Measurements from ENCODE around the gene CACNA1B.
"Not testable (repeated sequence)": the region's sequence is repeated elsewhere in the genome, so short reads cannot be mapped to it uniquely, and the experiment has no call there.

Gene CACNA1B

GRCh38 chr9:137866226-137867141 is 11.1 kb upstream of the CACNA1B start:
- DNase-seq, result no peak

- no peak for DNase-seq
Observed at GRCh38 chr9:137870432-137870831, 7.2 kb upstream of the CACNA1B start.

- DNase-seq, result no peak
Observed at GRCh38 chr9:137872296-137872695, 5.3 kb upstream of the CACNA1B start.

GRCh38 chr9:137873408-137873807 is 4.2 kb upstream of the CACNA1B start:
- no peak for DNase-seq

- DNase-seq, result no peak
Observed at GRCh38 chr9:137873858-137874362, 3.7 kb upstream of the CACNA1B start.

- no peak for DNase-seq
Observed at GRCh38 chr9:137875354-137875753, 2.2 kb upstream of the CACNA1B start.

GRCh38 chr9:137875846-137876245 is 1.7 kb upstream of the CACNA1B start:
- no peak for DNase-seq

GRCh38 chr9:137876269-137876668 is 1.3 kb upstream of the CACNA1B start:
- no peak for DNase-seq

GRCh38 chr9:137876781-137877386 is 698 bp upstream of the CACNA1B start:
- no peak for DNase-seq

GRCh38 chr9:137878146-137878941 is 762 bp downstream of the CACNA1B start:
- peak in 1 of 2 experiments; percentile 31 for DNase-seq

GRCh38 chr9:137879052-137879451 is 1.5 kb downstream of the CACNA1B start:
- no peak for DNase-seq

- DNase-seq, result no peak
Observed at GRCh38 chr9:137879566-137880150, 2.1 kb downstream of the CACNA1B start.

GRCh38 chr9:137880160-137880975 is 2.8 kb downstream of the CACNA1B start:
- DNase-seq, result no peak

GRCh38 chr9:137880976-137881530 is 3.5 kb downstream of the CACNA1B start:
- DNase-seq, result no peak

- no peak for DNase-seq
Observed at GRCh38 chr9:137881591-137882505, 4.3 kb downstream of the CACNA1B start.

- no peak for DNase-seq
Observed at GRCh38 chr9:137882506-137882821, 4.9 kb downstream of the CACNA1B start.

GRCh38 chr9:137883977-137884376 is 6.4 kb downstream of the CACNA1B start:
- not testable (repeated sequence) for DNase-seq

- DNase-seq, result not testable (repeated sequence)
Observed at GRCh38 chr9:137884547-137884946, 7.0 kb downstream of the CACNA1B start.

- not testable (repeated sequence) for DNase-seq
Observed at GRCh38 chr9:137885121-137885520, 7.5 kb downstream of the CACNA1B start.

GRCh38 chr9:137888621-137889020 is 11.0 kb downstream of the CACNA1B start:
- DNase-seq, result not testable (repeated sequence)

- not testable (repeated sequence) for DNase-seq
Observed at GRCh38 chr9:137889966-137890365, 12.4 kb downstream of the CACNA1B start.
